ENCODE results near the gene SLC22A8.
"Not testable (repeated sequence)": the region's sequence is repeated elsewhere in the genome, so short reads cannot be mapped to it uniquely, and the experiment has no call there.

Gene SLC22A8

GRCh38 chr11:62985041-62985750, 30.4 kb downstream of the SLC22A8 start:
- DNase-seq (ENCODE audit: low read depth): no peak

GRCh38 chr11:62984451-62984991, 31.1 kb downstream of the SLC22A8 start, which contains the start of gene SLC22A6:
SLC22A6 (minus strand) TSS chr11:62984967; CDS start chr11:62984690, 277 bp downstream.
- DNase-seq (ENCODE audit: low read depth): no peak

GRCh38 chr11:62983536-62984199, 32.0 kb downstream of the SLC22A8 start:
- no peak for DNase-seq (ENCODE audit: low read depth)

GRCh38 chr11:62981743-62982142, 33.9 kb downstream of the SLC22A8 start:
- DNase-seq (ENCODE audit: low read depth): no peak

- no peak for DNase-seq (ENCODE audit: low read depth)
These were observed 35.4 kb downstream of the SLC22A8 start for GRCh38 chr11:62980133-62980760.

GRCh38 chr11:62976109-62976508, 39.5 kb downstream of the SLC22A8 start:
- no peak for DNase-seq (ENCODE audit: low read depth)

GRCh38 chr11:62974848-62975522, 40.7 kb downstream of the SLC22A8 start:
- no peak for DNase-seq (ENCODE audit: low read depth)

- no peak for DNase-seq (ENCODE audit: low read depth)
These were observed 50.1 kb downstream of the SLC22A8 start for GRCh38 chr11:62965574-62965973.

- DNase-seq (ENCODE audit: low read depth): no peak
These were observed 53.2 kb downstream of the SLC22A8 start for GRCh38 chr11:62962391-62962790.

- DNase-seq (ENCODE audit: low read depth): no peak
These were observed 54.5 kb downstream of the SLC22A8 start for GRCh38 chr11:62961017-62961570.

- DNase-seq (ENCODE audit: low read depth): no peak
These were observed 56.1 kb downstream of the SLC22A8 start for GRCh38 chr11:62959422-62959980.

- no peak for DNase-seq (ENCODE audit: low read depth)
These were observed 56.9 kb downstream of the SLC22A8 start for GRCh38 chr11:62958547-62959421.

- no peak for DNase-seq (ENCODE audit: low read depth)
These were observed 58.5 kb downstream of the SLC22A8 start for GRCh38 chr11:62957147-62957546.

GRCh38 chr11:62954478-62954877, 61.2 kb downstream of the SLC22A8 start:
- no peak for DNase-seq (ENCODE audit: low read depth)

- no peak for DNase-seq (ENCODE audit: low read depth)
These were observed 61.8 kb downstream of the SLC22A8 start for GRCh38 chr11:62953811-62954210.

- no peak for DNase-seq (ENCODE audit: low read depth)
These were observed 66.8 kb downstream of the SLC22A8 start for GRCh38 chr11:62948765-62949320.

- DNase-seq (ENCODE audit: low read depth): not testable (repeated sequence)
These were observed 70.1 kb downstream of the SLC22A8 start for GRCh38 chr11:62945538-62945937.

Measured in stromal cell of bone marrow (primary cell).